ENCODE data around the gene FBXO10.
"Not testable (repeated sequence)": the region's sequence is repeated elsewhere in the genome, so short reads cannot be mapped to it uniquely, and the experiment has no call there.

Gene FBXO10

GRCh38 chr9:37509536-37509935 lies 66.6 kb downstream of the FBXO10 start:
- no peak for DNase-seq

GRCh38 chr9:37508834-37509206 lies 67.4 kb downstream of the FBXO10 start:
- no peak for DNase-seq

- no peak for DNase-seq
Observed at GRCh38 chr9:37508135-37508833, 67.9 kb downstream of the FBXO10 start.

- no peak for DNase-seq
Observed at GRCh38 chr9:37507566-37508134, 68.5 kb downstream of the FBXO10 start.

GRCh38 chr9:37504605-37505004 lies 71.6 kb downstream of the FBXO10 start:
- DNase-seq: no peak

GRCh38 chr9:37503736-37504135 lies 72.4 kb downstream of the FBXO10 start:
- peak; percentile 12 to 14 for DNase-seq

- no peak for DNase-seq
Observed at GRCh38 chr9:37501957-37502596, 74.1 kb downstream of the FBXO10 start.

- no peak for DNase-seq
Observed at GRCh38 chr9:37499297-37499696, 76.9 kb downstream of the FBXO10 start.

- DNase-seq: no peak
Observed at GRCh38 chr9:37498457-37498856, 77.7 kb downstream of the FBXO10 start.

GRCh38 chr9:37497320-37497719 lies 78.9 kb downstream of the FBXO10 start:
- DNase-seq: no peak

GRCh38 chr9:37496020-37496419 lies 80.2 kb downstream of the FBXO10 start:
- no peak for DNase-seq

GRCh38 chr9:37495571-37495970 lies 80.6 kb downstream of the FBXO10 start:
- DNase-seq: no peak

GRCh38 chr9:37491939-37492338 lies 84.2 kb downstream of the FBXO10 start:
- DNase-seq: no peak

- no peak for DNase-seq
Observed at GRCh38 chr9:37486616-37487548, 89.3 kb downstream of the FBXO10 start.

- no peak for DNase-seq
Observed at GRCh38 chr9:37486256-37486615, 89.9 kb downstream of the FBXO10 start.

- DNase-seq: peak; percentile 94
Observed at GRCh38 chr9:37485389-37486255, 90.6 kb downstream of the FBXO10 start, which contains the start of gene POLR1E. TSS of gene POLR1E (plus strand) at chr9:37485948. CDS start at chr9:37486048, 100 bp downstream.

- no peak for DNase-seq
Observed at GRCh38 chr9:37480759-37481158, 95.4 kb downstream of the FBXO10 start.

GRCh38 chr9:37477987-37478619 lies 98.1 kb downstream of the FBXO10 start:
- DNase-seq: not testable (repeated sequence)

- DNase-seq: not testable (repeated sequence)
Observed at GRCh38 chr9:37477443-37477842, 98.7 kb downstream of the FBXO10 start.

GRCh38 chr9:37476930-37477329 lies 99.2 kb downstream of the FBXO10 start:
- no peak for DNase-seq

GRCh38 chr9:37474438-37474837 lies 101.7 kb downstream of the FBXO10 start:
- no peak for DNase-seq

GRCh38 chr9:37473982-37474381 lies 102.2 kb downstream of the FBXO10 start:
- not testable (repeated sequence) for DNase-seq
